ENCODE data around the gene WBP1.

Gene WBP1

DNA sequence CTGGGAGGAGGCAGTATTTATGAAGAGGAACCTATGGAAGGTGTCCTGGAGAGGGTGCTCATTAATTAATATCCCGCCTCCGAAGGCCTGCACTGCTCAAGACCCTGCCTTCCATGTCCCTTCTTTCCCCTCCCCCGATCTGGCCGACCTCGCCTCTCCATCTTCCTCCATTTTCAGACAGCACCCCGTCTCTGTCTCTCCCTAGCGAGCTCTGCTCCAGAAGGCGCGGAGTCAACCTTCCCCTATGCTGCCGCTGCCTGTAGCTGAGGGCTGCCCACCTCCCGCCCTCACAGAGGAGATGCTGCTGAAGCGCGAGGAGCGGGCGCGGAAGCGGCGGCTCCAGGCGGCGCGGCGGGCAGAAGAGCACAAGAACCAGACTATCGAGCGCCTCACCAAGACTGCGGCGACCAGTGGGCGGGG lies 1.1 kb upstream of the WBP1 start:
- TF ChIP-seq, protein P1, sequence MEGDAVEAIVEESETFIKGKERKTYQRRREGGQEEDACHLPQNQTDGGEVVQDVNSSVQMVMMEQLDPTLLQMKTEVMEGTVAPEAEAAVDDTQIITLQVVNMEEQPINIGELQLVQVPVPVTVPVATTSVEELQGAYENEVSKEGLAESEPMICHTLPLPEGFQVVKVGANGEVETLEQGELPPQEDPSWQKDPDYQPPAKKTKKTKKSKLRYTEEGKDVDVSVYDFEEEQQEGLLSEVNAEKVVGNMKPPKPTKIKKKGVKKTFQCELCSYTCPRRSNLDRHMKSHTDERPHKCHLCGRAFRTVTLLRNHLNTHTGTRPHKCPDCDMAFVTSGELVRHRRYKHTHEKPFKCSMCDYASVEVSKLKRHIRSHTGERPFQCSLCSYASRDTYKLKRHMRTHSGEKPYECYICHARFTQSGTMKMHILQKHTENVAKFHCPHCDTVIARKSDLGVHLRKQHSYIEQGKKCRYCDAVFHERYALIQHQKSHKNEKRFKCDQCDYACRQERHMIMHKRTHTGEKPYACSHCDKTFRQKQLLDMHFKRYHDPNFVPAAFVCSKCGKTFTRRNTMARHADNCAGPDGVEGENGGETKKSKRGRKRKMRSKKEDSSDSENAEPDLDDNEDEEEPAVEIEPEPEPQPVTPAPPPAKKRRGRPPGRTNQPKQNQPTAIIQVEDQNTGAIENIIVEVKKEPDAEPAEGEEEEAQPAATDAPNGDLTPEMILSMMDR (IDR thresholded peaks at IDR 0.05): no peak

DNA sequence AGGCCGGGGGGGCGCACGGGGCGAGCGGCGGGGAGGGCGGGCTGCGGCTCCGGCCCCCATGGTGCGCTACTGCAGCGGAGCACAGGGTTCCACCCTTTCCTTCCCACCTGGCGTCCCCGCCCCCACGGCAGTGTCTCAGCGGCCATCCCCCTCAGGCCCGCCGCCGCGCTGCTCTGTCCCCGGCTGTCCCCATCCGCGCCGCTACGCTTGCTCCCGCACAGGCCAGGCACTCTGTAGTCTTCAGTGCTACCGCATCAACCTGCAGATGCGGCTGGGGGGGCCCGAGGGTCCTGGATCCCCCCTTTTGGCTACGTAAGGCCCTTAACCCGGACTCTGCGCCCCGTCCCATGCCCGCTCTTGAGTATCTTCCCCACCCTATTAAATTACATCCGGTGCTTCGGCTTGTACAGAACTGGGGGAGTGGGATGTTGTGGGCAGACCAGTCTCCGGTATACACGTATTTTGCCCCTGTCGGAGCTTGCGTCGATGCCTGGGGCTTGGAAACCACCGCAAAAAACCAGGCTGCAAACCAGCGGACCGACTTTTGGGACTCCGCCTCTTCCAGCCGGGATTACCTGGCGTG lies 598 bp upstream of the WBP1 start:
- TF ChIP-seq, protein P1 (IDR thresholded peaks at IDR 0.05): no peak

DNA sequence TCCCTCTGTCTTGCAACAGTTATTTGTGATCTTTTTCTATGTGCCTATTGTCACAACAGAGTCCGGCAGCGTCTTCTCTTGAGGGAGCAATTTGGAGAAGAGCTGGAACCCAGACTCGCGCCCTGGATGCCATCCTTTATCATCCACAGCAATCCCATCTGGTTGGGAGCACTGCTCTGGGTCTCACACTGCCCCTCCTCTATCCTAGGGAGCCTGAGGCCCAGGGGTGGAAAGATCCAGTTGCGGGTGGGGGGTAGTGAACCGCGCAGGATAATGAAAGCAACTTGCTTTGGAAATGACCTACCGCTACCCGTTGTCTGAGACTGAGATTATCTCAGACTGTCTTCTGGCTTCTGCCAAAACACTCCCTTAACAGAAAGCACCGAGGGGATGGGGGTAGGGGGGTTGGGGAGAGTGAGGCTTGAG lies 713 bp downstream of the WBP1 start:
- TF ChIP-seq, protein P1 (IDR thresholded peaks at IDR 0.05): no peak

DNA sequence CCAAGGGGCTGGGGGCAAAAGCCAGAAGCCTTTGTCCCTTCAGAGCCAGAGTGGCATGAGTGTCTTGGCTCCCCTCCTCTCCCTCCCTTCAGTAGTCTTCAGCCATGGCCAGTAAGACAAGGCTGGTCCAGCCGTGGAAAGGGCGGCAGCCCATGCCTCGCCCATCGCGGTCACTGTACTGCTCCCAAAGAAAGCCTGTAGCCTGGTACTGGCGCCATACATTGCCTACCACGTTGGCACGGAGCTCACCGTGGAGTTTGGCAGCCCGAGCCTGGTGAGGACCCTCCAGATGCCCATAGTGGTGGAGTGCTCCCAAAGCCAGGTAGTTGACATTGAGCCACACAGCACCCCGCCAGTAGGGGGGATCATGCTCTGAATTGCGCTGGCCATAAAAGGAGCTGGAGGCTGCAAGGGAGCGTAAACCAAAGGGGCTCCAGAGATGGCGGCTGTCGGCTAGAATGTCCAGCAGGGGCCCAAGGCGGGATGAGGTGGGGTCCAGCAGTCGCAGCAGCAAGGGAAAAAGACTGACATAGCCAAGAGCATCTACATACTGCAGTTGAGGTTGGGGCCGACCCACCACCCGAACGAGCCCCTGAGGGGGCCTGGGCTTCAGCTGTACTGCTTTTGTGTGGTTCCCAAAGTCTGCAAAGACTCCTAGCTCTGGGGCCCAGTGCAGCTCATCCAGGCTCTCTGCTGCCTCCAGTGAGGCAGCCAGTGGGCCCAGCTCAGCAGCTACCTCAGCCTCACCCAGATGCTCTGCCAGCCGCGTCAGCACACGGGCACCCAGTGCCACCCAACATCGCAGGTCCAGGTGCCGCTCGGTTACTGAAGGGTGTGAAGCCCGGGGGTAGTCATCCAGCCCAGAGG lies 3.2 kb downstream of the WBP1 start:
- TF ChIP-seq, protein P1 (IDR thresholded peaks at IDR 0.05): no peak

DNA sequence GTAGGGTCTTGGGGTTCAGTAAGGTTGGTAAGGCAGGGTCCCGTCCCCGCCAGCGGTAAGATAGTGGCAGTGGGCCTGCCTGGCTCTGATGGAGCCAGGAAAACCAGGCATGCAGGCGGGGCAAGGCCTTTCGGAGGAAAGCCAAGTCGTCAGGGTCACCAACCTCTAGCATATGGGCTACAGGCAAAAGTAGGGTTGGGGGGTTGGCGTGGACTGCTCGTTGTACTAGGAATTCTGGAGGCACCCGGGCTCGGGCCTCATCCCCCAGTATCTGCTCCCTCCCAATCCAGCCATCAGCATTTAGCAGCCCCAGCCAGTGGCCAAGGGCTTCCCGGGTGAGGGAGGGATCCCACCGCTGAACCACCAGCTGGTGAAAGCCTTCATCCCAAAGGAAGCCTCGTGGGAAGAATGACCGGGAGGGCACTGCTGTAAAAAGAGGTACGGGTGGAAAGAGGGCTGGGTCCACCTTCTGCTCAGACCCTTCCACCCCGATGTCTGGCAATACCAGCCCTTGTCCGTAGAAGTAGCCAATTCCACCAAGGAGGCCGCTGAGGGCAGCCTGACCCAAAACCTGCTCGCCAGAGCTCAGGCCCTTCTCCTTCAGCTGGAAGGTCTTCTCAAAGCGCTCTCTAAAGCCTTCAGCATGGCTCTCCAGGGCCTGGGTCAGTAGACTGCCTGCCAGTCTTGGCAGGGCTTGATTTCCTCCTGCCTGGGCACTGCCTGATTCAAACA lies 4.0 kb downstream of the WBP1 start:
- TF ChIP-seq, protein P1 (IDR thresholded peaks at IDR 0.05): no peak

DNA sequence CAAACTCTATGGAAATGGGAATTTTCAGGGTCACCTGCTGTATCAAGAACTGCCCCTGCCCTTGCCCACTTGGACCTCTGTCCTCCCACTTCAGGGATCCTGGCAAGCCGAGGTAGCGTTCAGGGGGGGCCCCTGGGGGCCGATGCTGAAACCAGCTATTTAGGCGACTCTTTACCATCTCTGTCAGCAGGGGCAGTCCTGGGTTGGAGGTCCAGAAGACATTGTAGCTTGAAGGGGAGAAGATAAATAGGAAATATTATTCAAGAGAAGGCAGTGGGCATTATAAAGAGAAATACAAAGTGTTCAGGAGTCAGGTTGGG lies 4.5 kb downstream of the WBP1 start:
- TF ChIP-seq, protein P1 (IDR thresholded peaks at IDR 0.05): no peak

DNA sequence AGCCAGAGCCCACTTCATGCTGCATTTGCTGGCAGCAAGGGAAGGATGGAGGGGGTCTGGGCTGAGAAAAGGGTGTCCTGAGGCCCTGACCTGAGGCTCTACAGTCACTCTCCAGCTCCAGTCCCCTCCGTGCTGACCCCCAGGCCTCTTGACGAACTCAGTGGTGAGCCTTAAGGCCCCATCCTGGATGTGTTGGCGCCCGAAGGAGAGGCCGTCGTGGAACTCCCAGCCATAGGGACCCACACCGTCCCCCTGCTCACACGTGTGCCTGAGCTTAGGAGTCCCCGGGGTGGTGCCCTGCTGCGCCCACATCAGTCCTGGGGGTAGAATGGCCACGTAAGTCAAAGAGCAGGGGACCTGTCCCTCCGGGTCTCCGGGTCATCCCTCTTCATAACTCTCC lies 6.2 kb downstream of the WBP1 start:
- TF ChIP-seq, protein P1 (IDR thresholded peaks at IDR 0.05): no peak

Data from LNCAP (cell line).